ENCODE measurements around the gene CUX1. TPM values are rescaled to one million over a fixed set of nuclear protein-coding genes. Genes with fewer than 3 reads are reported as not detected.

Gene CUX1
- total and polyA plus RNA-seq, 2 of the 13 experiments (the other 11 are each of a cell fraction or from before 2014, with no cell fraction given) = 13.7 to 14.9 TPM

- TF ChIP-seq CREB1 (IDR thresholded peaks at IDR 0.05) = 0 out of 2 replicates have a peak, but pooled peaks have one; percentile 11
- TF ChIP-seq CREB1 (CRISPR knock-in tag; IDR thresholded peaks at IDR 0.05) = peak; percentile 65; the same call in 1 of the 2 replicates
- TF ChIP-seq MAF1 (CRISPR knock-in tag; IDR thresholded peaks at IDR 0.05; ENCODE audit: borderline replicate concordance) = no peak
- no peak for TF ChIP-seq ZNF674 (CRISPR knock-in tag; IDR thresholded peaks at IDR 0.05; ENCODE audit: low read depth)
- TF ChIP-seq MBD4 (IDR thresholded peaks at IDR 0.05; ENCODE audit: borderline replicate concordance, low read length) = no peak
- TF ChIP-seq NFIB (CRISPR knock-in tag; IDR thresholded peaks at IDR 0.05; ENCODE audit: borderline replicate concordance) = no peak
- TF ChIP-seq PREB (CRISPR knock-in tag; IDR thresholded peaks at IDR 0.05) = no peak
- no peak for TF ChIP-seq ZNF616 (CRISPR knock-in tag; IDR thresholded peaks at IDR 0.05; ENCODE audit: low read depth)
- no peak; the same call in 1 of the 2 replicates for TF ChIP-seq ZNF746 (CRISPR knock-in tag; IDR thresholded peaks at IDR 0.05)
- TF ChIP-seq CBX2 (IDR thresholded peaks at IDR 0.05; ENCODE audit: low read depth, low read length) = no peak
- no peak for TF ChIP-seq CBX2 (CRISPR knock-in tag; IDR thresholded peaks at IDR 0.05; ENCODE audit: low read depth)
- no peak for TF ChIP-seq SNAI1 (CRISPR knock-in tag; IDR thresholded peaks at IDR 0.05; ENCODE audit: borderline replicate concordance)
- TF ChIP-seq ZNF362 (CRISPR knock-in tag; IDR thresholded peaks at IDR 0.05; ENCODE audit: borderline replicate concordance) = no peak
- TF ChIP-seq ZNF354B (CRISPR knock-in tag; IDR thresholded peaks at IDR 0.05) = no peak
- no peak for TF ChIP-seq SRSF4 (IDR thresholded peaks at IDR 0.05; ENCODE audit: low read depth, low read length, poor library complexity, severe bottlenecking)
- TF ChIP-seq KDM2A (CRISPR knock-in tag; IDR thresholded peaks at IDR 0.05; ENCODE audit: borderline replicate concordance, low read depth) = peak; percentile 67
- no peak for TF ChIP-seq ZMAT3 (CRISPR knock-in tag; conservative IDR thresholded peaks at IDR 0.05)
- no peak for TF ChIP-seq KDM3A (CRISPR knock-in tag; IDR thresholded peaks at IDR 0.05; ENCODE audit: low read depth)
- TF ChIP-seq ATF7 (IDR thresholded peaks at IDR 0.05) = no peak
- TF ChIP-seq ATF7 (CRISPR knock-in tag; IDR thresholded peaks at IDR 0.05) = no peak
- TF ChIP-seq ZBTB43 (CRISPR knock-in tag; conservative IDR thresholded peaks at IDR 0.05) = 0 out of 2 replicates have a peak, but pooled peaks have one; percentile 41
- TF ChIP-seq ZNF558 (CRISPR knock-in tag; IDR thresholded peaks at IDR 0.05; ENCODE audit: borderline replicate concordance) = no peak
- no peak for TF ChIP-seq SP2 (CRISPR knock-in tag; IDR thresholded peaks at IDR 0.05)
- TF ChIP-seq MEF2D (CRISPR knock-in tag; IDR thresholded peaks at IDR 0.05) = no peak; the same call in 1 of the 2 replicates
- peak; percentile 61 to 88; a peak in 3 of 4 replicates for TF ChIP-seq POLR2A (IDR thresholded peaks at IDR 0.05; ENCODE audit: insufficient read depth in 1 of 2, low read depth in 2 of 2, low read length in 2 of 2)
- no peak for TF ChIP-seq ZFP37 (CRISPR knock-in tag; IDR thresholded peaks at IDR 0.05; ENCODE audit: borderline replicate concordance)
- peak; percentile 39; the same call in 1 of the 2 replicates for TF ChIP-seq RCOR2 (CRISPR knock-in tag; IDR thresholded peaks at IDR 0.05)
- no peak for TF ChIP-seq SMARCC2 (IDR thresholded peaks at IDR 0.05)
- TF ChIP-seq CBFB (CRISPR knock-in tag; IDR thresholded peaks at IDR 0.05) = 0 out of 2 replicates have a peak, but pooled peaks have one; percentile 31
- TF ChIP-seq RAD51 (IDR thresholded peaks at IDR 0.05; ENCODE audit: borderline replicate concordance) = 0 out of 2 replicates have a peak, but pooled peaks have one; percentile 22
- peak; percentile 73; the same call in 1 of the 2 replicates for TF ChIP-seq FOXJ3 (CRISPR knock-in tag; IDR thresholded peaks at IDR 0.05; ENCODE audit: borderline replicate concordance)
Observed at GRCh38 chr7:102024769-102025391, 207.5 kb downstream of the CUX1 start (continued).
